ENCODE measurements around the gene ELOVL2.
A peak's percentile ranks its signal among the peaks of the same experiment; 100 is the strongest.

The ELOVL2 gene

GRCh38 chr6:11054722-11055121 is 10.6 kb upstream of the ELOVL2 start:
- no peak overlapping the region for H3K4me3 ChIP-seq (ENCODE audit: low read depth, low read length)
- no peak for DNase-seq (ENCODE audit: low read depth, low spot score)
- ChIA-PET CTCF (interaction anchor here (1.0 to 5.6 kb wide), 6 partner anchors 12 to 442 kb away, joined by 3 to 40 read pairs (median 6); no protein-coding TSS in a partner anchor), POLR2A (no interaction called here)
- TF ChIP-seq, protein P1, sequence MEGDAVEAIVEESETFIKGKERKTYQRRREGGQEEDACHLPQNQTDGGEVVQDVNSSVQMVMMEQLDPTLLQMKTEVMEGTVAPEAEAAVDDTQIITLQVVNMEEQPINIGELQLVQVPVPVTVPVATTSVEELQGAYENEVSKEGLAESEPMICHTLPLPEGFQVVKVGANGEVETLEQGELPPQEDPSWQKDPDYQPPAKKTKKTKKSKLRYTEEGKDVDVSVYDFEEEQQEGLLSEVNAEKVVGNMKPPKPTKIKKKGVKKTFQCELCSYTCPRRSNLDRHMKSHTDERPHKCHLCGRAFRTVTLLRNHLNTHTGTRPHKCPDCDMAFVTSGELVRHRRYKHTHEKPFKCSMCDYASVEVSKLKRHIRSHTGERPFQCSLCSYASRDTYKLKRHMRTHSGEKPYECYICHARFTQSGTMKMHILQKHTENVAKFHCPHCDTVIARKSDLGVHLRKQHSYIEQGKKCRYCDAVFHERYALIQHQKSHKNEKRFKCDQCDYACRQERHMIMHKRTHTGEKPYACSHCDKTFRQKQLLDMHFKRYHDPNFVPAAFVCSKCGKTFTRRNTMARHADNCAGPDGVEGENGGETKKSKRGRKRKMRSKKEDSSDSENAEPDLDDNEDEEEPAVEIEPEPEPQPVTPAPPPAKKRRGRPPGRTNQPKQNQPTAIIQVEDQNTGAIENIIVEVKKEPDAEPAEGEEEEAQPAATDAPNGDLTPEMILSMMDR (IDR thresholded peaks at IDR 0.05; ENCODE audit: insufficient read depth, low read length, missing control alignments) = no peak

GRCh38 chr6:11053307-11053706 is 9.2 kb upstream of the ELOVL2 start:
- DNase-seq (ENCODE audit: low read depth, low spot score) = no peak
- ChIA-PET POLR2A (no interaction called here), CTCF (interaction anchor here (1.3 to 5.6 kb wide), 4 partner anchors 10 to 102 kb away, joined by 4 to 39 read pairs (median 7); partner anchors contain the start of gene ELOVL2)
- no peak overlapping the region for H3K4me3 ChIP-seq (ENCODE audit: low read depth, low read length)
- TF ChIP-seq, protein P1 (IDR thresholded peaks at IDR 0.05; ENCODE audit: insufficient read depth, low read length, missing control alignments) = no peak

GRCh38 chr6:11050731-11051130 is 6.6 kb upstream of the ELOVL2 start:
- TF ChIP-seq, protein P1 (IDR thresholded peaks at IDR 0.05; ENCODE audit: insufficient read depth, low read length, missing control alignments) = no peak
- DNase-seq (ENCODE audit: low read depth, low spot score) = no peak
- CTCF ChIA-PET = interaction anchor here (1.4 kb wide), 1 partner anchor 15 kb away, joined by 4 read pairs; no protein-coding TSS in a partner anchor
- POLR2A ChIA-PET = interaction anchor here (0.6 kb wide), 1 partner anchor 356 kb away, joined by 3 read pairs; the partner anchor contains the start of gene PAK1IP1
- no peak overlapping the region for H3K4me3 ChIP-seq (ENCODE audit: low read depth, low read length)

GRCh38 chr6:11044712-11045167 is 635 bp upstream of the ELOVL2 start:
- POLR2A ChIA-PET = no interaction called here
- TF ChIP-seq, protein P1 (IDR thresholded peaks at IDR 0.05; ENCODE audit: insufficient read depth, low read length, missing control alignments) = no peak
- no peak for DNase-seq (ENCODE audit: low read depth, low spot score)
- CTCF ChIA-PET = interaction anchor here (0.6 to 2.6 kb wide), 4 partner anchors 14 to 107 kb away, joined by 3 to 16 read pairs (median 9); no protein-coding TSS in a partner anchor
- peak overlapping the region; percentile 62 for H3K4me3 ChIP-seq (ENCODE audit: low read depth, low read length)

- CTCF ChIA-PET = interaction anchor here (0.5 to 2.6 kb wide), 10 partner anchors 9 to 92 kb away, joined by 3 to 14 read pairs (median 6); no protein-coding TSS in a partner anchor
- TF ChIP-seq, protein P1 (IDR thresholded peaks at IDR 0.05; ENCODE audit: insufficient read depth, low read length, missing control alignments) = no peak
- peak overlapping the region; percentile 62 for H3K4me3 ChIP-seq (ENCODE audit: low read depth, low read length)
- DNase-seq (ENCODE audit: low read depth, low spot score) = no peak
- POLR2A ChIA-PET = no interaction called here
Observed at GRCh38 chr6:11043378-11043960, 636 bp downstream of the ELOVL2 start.

DNA sequence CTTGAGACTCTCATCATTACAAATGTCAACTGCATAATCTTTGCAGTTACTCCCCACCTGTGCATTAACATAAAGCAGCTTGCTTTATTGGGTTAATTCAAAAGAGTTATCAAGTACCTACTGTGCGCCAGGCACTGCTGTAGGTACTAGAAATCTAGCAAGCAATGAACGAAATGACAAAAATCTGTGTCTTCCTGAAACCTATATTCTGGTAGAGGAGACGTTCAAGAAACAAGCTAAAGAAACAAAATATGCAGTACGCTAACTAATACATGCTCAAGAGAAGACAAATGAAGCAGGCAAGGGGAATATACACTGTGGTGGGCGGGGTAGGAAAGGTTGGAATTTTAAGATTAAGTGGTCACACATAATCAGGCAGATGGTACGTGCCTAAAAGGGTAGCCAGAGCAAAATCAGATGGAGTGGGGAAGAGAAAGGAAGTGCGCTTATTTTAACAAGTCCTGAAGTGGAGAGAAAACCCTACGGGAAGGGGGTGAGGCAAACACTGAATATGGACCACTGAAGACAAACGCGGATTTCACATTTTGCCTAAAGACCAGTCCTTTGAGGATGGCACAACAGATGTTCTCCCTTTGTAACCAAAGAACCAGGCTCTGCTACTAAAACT is 1.2 kb downstream of the ELOVL2 start:
- H3K4me3 ChIP-seq (ENCODE audit: low read depth, low read length) = peak overlapping the region; percentile 62
- no peak for DNase-seq (ENCODE audit: low read depth, low spot score)
- TF ChIP-seq, protein P1 (IDR thresholded peaks at IDR 0.05; ENCODE audit: insufficient read depth, low read length, missing control alignments) = no peak
- ChIA-PET CTCF (interaction anchor here (0.7 to 2.6 kb wide), 7 partner anchors 10 to 91 kb away, joined by 3 to 14 read pairs (median 7); no protein-coding TSS in a partner anchor), POLR2A (no interaction called here)
